ENCODE results near the gene PTMA.
"Not testable (repeated sequence)": the region's sequence is repeated elsewhere in the genome, so short reads cannot be mapped to it uniquely, and the experiment has no call there.

The PTMA gene

DNA sequence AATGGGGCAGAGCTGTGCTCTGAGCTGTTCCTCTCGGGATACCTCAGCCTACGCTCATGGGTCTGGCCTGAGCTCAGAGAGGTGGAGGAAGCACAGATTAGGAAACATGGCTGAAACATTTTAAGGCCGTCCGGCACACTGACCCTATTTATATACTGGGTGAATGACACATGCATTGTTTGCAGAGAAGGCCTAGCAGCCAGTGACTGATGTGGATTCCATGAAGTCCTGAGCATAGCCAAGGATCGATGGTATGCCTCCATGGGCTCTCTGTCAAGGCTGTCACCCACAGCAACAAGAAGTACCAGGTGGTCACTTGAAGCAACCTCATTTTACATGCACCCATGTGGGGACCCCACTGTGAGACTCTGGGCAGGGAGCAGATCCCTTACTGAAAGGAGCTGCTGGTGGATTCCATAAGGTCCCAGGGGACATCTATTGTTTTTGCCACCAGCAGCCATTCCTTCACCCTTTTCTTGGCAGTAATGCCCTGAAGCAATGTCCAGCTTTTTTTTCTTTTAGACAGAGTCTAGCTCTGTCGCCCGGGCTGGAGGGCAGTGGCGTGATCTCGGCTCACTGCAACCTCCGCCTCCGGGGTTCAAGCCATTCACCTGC, 8.4 kb downstream of the PTMA start:
- no peak for DNase-seq (ENCODE audit: low read depth)

GRCh38 chr2:231717281-231718171, 9.2 kb downstream of the PTMA start:
- no peak for DNase-seq (ENCODE audit: low read depth)

DNA sequence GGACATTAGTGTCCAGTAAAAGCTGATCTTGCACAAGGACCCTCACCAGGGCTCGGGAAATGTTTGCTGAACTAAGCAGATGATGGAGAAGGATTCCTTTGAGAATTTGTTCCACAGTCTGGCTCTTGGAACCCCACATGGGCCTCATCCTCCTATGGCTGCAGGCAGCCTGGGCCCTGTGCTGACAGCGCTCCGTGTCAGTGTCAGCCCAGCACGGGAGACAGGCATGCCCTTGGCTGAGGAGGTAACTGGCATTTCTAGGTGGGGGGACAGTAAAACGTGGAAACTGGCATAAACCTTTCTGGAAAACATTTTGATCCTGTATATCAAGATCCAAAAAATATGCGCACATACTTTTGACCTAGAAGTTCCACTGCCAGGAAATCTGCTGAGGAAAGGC, 10.5 kb downstream of the PTMA start:
- no peak for DNase-seq (ENCODE audit: low read depth)

DNA sequence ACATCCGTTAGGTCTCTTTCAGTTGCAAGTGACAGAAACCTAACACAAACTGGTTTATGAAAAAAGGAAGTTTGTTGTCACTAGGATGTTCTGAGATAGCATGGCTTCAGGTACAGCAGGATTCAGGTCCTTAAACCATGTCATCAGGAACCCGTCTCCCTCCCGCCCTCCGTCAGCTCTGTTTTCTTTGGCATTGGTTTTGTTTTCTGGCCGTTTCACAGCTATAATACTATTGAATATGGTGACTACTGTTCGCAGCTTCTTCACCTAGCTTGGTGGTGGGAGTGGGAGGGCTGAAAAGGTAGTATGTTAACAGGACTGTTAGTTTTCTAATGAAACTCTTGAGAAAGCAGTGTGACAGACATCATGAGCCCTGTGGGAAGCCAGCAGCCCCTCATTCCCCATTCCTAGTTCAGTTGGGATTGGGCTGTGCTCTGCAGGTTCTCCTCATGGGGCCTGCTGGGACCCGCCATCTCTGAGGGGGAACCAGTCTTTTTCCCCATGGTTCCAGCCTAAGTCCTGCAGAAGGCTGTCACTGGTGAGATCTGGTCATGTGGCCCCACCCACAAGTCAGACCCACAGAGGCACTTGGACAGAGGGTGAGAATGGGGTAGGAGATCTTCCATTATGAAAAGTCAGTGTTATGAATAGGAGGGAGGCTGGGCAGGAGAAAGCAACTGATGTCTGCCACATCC, 12.1 kb downstream of the PTMA start:
- DNase-seq (ENCODE audit: low read depth), result no peak

DNA sequence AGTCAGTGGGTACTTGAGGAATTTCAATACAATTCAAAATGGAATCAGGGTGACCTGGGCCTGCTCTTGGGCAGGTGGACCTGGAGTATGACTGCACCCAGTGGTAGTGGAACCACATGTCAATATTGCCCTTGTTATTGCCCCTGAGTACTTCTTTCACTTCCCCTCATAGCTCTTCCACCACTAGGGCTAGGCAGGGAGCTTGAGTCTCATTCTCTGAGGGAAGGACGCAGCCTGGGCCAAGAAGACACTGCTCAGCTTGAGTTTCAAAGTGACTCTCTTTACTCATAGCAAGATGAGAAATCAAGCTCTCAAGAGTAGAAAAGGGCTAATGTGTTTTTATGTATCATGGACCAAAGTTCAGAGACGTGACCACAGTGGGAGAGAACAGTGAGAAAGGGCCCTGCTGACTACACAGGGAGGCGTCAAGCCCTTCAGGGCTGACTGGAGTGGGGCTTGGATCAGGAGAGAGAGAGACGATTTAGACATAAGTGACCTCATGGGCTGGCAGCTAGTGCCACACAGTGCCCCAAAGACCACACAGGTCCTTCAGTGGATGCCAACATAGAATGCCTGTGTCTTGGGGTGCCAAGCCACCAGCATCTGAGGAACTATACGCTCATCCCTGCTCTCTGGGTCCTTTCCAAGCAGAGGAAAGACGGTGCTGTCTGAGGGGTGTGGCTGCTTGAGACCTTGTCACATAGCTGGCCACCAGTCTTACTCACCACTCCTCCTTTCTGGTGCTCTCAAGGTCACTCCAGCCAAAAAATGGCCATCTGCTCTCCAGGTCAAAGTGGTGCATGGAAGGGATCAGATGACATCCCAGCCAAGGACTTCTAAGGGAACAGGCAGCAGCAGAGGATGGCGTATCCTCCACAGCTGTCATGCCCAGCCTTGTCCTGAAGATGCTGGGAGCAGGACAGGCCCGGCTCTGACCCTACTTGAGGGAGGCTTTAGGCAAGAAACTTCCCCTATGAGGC, 13.0 kb downstream of the PTMA start:
- DNase-seq (ENCODE audit: low read depth), result no peak

DNA sequence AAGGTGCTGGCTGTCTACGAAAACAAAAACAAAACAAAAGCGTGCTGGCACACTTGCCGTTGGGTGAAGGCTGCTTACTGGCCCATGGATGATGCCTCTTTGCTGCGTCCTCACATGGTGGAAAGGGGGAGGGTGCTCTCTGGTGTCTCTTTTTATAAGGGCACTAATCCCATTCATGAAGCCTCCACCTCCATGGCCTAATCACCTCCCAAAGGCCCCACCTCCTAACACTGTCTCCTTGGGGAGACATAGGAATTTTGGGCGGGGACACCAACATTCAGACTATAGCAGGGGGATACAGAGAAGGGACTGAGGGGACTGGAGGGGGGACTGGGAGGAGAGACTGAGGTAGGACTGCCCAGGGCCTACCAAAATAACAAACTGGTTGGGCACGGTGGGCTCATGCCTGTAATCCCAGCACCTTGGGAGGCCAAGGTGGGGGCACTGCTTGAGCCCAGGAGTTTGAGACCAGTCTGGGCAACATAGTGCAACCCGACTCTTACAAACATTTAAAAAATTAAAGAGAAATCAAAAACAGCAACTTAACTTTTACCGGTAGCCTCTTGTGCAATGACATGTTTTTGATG, 14.5 kb downstream of the PTMA start:
- DNase-seq (ENCODE audit: low read depth), result no peak

DNA sequence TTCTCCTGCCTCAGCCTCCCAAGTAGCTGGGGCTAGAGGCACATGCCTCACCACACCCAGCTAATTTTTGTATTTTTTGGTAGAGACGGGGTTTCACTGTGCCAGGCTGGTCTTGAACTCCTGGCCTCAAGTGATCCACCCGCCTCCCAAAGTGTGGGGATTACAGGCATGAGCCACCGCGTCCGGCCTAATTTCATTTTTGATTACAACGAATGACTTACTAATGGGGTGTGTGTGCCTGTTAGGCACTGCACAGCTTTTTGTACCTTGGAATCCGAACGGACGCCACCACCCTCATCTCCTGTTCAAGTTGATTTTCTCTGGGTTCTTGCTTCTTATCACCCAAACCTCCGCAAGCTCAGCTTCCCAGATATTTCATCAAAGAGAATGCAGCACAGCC, 17.2 kb downstream of the PTMA start:
- DNase-seq (ENCODE audit: low read depth), result no peak

DNA sequence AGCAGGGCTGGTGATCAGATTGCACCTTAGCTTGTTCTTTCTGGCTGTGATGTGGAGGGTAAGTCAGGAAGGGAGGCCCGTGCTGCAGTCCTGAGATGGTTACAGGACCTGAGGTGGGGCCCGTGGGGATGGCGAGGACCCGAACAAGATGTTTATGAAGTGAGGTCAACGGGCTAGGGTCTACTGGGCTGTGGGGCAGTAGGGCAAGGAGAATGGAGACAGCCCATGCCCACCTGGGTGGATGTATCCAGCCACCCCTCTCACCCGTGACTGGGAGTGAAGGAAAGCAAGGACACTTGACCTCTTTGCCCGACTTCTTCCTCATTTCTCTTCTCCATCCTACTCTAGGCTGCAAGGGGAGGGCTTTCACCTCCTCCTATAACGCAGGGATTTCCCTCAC, 18.0 kb downstream of the PTMA start:
- DNase-seq (ENCODE audit: low read depth), result no peak

DNA sequence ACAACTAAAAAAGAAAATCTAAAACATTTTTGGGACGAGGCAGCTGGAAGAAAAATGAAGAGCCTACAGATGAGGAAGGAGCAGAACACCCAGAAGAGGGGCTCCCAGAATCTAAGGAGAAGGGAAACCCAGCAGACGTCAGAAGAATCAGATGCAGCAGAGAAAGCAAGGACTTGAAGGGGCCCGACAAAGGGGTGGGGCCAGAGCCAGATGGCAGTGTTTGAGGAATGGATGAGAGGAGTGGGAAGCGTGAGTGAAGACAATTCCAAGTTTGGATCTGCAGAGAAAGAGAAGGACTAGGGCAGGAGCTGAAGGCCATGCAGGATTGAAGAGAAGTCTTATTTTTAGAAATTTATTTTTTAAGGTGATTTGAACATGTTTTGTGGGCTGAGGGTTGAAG, 19.3 kb downstream of the PTMA start:
- no peak for DNase-seq (ENCODE audit: low read depth)

DNA sequence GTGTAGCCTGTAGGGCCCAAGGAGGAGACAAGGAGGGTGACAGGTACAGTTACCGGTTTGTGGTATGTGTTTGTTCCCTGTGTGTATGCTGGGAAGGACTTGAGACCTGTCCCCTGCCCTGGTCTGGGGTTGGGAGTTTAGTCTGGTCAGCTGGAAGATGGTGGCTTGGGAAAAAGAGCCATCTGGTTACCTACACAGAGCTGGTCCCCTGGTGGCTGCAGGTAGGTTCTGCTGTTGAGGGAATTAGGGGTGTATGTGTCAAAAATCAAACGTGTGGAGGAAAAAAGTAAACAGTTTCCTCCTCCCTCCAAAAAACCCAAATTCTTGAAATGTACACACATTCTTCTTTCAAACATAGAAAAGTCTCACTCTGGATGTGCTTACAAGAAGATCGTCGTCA, 24.3 kb downstream of the PTMA start:
- no peak for DNase-seq (ENCODE audit: low read depth)

GRCh38 chr2:231737761-231738160, 29.4 kb downstream of the PTMA start:
- DNase-seq (ENCODE audit: low read depth), result no peak

GRCh38 chr2:231743376-231744116, 35.2 kb downstream of the PTMA start:
- no peak for DNase-seq (ENCODE audit: low read depth)

DNA sequence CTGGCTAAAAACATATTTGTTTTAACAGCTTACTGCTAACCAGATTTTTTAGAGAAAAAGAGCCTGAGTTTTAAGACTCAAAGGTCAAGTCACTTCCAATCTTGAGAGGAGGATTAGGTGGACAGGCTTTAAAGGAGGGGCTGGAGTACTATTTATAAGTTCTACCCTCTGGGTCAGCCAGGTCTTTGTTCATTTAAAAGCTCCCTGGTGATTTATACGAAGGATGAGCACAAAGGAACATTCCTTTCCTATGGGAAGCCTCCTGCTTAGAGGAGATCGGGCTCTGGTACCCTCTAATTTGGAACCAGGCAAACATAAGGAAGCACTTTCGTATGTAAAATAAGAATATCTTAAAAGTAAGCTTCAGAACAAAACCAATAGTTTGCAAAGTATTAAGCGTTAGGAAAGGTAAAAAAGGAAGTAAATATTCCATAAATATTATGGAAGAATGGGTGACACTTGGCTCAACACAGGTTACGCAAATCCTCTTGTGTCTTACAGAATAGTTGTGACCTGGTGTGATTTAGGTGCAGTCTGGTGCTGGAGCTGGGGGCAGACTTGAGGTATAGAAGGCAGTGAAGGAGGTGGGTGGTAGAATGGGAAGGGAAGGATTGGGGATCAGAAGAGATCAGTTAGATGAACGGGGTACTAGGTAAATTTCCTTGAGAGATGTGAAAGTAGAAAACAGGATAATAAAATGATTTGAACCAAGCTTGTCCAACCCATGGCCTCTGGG, 37.1 kb downstream of the PTMA start:
- DNase-seq (ENCODE audit: low read depth), result no peak

DNA sequence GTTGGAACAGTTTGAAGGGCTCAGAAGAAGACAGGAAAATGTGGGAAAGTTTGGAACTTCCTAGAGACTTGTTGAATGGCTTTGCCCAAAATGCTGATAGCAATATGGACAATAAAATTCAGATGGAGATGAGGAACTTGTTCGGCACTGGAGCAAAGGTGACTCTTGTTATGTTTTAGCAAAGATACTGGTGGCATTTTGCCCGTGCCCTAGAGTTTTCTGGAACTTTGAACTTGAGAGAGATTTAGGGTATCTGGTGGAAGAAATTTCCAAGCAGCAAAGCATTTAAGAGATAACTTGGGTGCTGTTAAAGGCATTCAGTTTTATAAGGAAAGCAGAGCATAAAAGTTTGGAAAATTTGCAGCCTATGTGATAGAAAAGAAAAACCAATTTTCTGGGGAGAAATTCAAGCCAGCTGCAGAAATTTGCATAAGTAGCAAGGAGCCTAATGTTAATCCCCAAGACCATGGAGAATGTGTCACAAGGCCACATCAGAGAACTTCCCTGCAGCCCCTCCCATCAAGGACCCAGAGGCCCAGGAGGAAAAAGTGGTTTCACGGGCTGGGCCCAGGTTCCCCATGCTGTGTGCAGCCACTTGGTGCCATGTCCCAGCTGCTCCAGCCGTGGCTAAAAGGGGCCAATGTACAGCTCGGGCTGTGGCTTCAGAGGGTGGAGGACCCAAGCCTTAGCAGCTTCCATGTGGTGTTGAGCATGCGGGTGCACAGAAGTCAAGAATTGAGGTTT, 40.0 kb downstream of the PTMA start:
- DNase-seq (ENCODE audit: low read depth), result not testable (repeated sequence)

DNA sequence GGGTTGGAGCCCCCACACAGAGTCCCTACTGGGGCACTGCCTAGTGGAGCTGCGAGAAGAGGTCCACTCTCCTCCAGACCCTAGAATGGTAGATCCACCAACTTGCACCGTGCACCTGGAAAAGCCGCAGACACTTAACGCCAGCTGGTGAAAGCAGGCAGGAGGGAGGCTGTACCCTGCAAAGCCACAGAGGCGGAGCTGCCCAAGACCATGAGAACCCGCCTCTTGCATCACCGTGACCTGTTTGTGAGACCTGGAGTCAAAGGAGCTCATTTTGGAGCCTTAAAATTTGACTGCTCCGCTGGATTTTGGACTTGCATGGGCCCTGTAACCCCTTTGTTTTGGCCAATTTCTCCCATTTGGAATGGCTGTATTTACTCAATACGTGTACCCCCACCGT, 40.7 kb downstream of the PTMA start:
- not testable (repeated sequence) for DNase-seq (ENCODE audit: low read depth)

DNA sequence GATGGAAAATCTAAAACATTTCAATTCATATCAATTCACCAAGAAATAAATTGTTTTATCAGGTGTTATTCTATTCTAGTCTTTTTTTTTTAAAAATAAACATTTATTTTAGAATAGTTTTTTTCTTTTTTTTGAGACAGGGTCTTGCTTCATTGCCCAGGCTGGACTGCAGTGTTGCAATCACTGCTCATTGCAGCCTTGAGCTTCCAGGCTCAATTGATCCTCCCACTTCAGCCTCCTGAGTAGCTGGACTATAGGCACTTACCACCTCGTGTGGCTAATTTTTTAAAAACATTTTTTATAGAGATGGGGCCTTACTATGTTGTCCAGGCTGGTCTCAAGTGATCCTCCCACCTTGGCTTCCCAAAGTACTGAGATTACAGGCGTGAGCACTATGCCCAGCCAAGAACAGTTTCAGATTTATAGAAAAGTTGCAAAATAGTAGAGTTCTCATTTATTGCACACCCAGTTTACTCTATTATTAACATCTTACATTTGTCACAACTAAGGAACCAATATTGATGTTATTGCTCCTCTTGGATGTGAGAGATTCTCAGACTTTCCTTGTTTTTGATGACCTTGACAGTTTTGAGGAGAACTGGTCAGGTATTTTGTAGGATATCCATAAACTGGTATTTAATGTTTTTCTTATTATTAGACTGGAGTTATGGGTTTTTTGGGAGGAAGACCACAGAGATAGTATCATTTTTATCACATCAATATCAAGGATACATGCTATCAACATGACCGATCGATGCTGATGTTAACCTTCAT, 42.9 kb downstream of the PTMA start:
- no peak for DNase-seq (ENCODE audit: low read depth)

DNA sequence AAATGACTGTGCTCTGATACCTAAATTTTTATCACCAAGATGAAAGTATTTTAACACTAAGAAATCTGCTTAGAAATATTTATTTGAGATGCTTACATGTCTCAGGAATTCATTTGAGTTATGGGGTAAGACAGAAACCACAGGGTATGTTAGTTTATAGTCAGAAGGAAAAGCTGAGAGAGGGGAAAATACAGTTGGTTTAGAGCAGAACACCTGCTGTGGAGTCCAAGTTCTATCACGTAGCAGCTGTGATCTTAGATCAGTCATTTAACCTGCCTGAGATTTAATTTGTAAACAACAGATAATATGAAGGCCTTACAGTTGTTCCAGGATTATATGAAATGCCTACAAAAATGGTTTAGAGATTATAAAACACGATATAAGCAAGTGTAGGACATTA, 43.7 kb downstream of the PTMA start:
- DNase-seq (ENCODE audit: low read depth), result no peak

GRCh38 chr2:231761735-231762134, 53.4 kb downstream of the PTMA start:
- no peak for DNase-seq (ENCODE audit: low read depth)
